GM23338 (cell line): ENCODE results near the gene CLEC5A. TPM values are rescaled to one million over a fixed set of nuclear protein-coding genes. Genes with fewer than 3 reads are reported as not detected.

ENCODE experiments used
- ATAC-seq: fragments of 200-7000 bp; cut with Tn5 transposase; 3 replicates; pipeline ENCODE4 v1.9.1; 2020
- DNase-seq: peaks from one replicate; pipeline ENCODE4 v3.0.0-alpha.2; 2015; ENCODE audit warnings: low spot score
- H2AFZ ChIP-seq: fragments of 200-600 bp; sonication (generic); 2 replicates; pipeline ENCODE4 v1.8.0; 2016; ENCODE audit warnings: antibody characterized with exemption, mild to moderate bottlenecking, moderate library complexity
- H3F3A ChIP-seq: fragments of 200-600 bp; sonication (generic); replicated peaks from 2 replicates; pipeline ENCODE4 v1.8.0; 2017; ENCODE audit warnings: antibody characterized with exemption, mixed run types, low read depth
- H3K27ac ChIP-seq: fragments of 200-600 bp; sonication (generic); 2 replicates; pipeline ENCODE4 v1.6.1; 2016; ENCODE audit warnings: low read depth
- H3K27me3 ChIP-seq: fragments of 200-600 bp; sonication (generic); 2 replicates; pipeline ENCODE4 v1.8.0; 2016; ENCODE audit warnings: mild to moderate bottlenecking, mixed run types, moderate library complexity; ENCODE audit not compliant: insufficient read depth
- H3K36me3 ChIP-seq: fragments of 200-600 bp; sonication (generic); 2 replicates; pipeline ENCODE4 v1.8.0; 2016; ENCODE audit warnings: mild to moderate bottlenecking; ENCODE audit not compliant: insufficient read depth
- H3K4me1 ChIP-seq: fragments of 200-600 bp; sonication (generic); 2 replicates; pipeline ENCODE4 v1.8.0; 2016; ENCODE audit warnings: mild to moderate bottlenecking, moderate library complexity; ENCODE audit not compliant: insufficient read depth
- H3K4me2 ChIP-seq: fragments of 200-600 bp; sonication (generic); 2 replicates; pipeline ENCODE4 v1.7.1; 2017; ENCODE audit warnings: mixed run types
- H3K4me3 ChIP-seq: fragments of 200-600 bp; sonication (generic); 2 replicates; pipeline ENCODE4 v1.6.1; 2016; ENCODE audit warnings: mixed run types
- H3K79me2 ChIP-seq: fragments of 200-600 bp; sonication (generic); replicated peaks from 2 replicates; pipeline ENCODE4 v1.8.0; 2017; ENCODE audit warnings: mild to moderate bottlenecking; ENCODE audit not compliant: insufficient read depth
- H3K9me2 ChIP-seq: fragments of 200-600 bp; sonication (generic); 2 replicates; pipeline ENCODE4 v1.8.0; 2017; ENCODE audit not compliant: insufficient read depth
- H4K20me1 ChIP-seq: fragments of 200-600 bp; sonication (generic); replicated peaks from 2 replicates; pipeline ENCODE4 v1.8.0; 2017; ENCODE audit warnings: mild to moderate bottlenecking; ENCODE audit not compliant: insufficient read depth
- H3K27ac Mint-ChIP-seq: 2 replicates; pipeline ENCODE4 v1.8.0; 2020; ENCODE audit warnings: inconsistent platforms, mild to moderate bottlenecking, moderate library complexity, mixed read lengths
- H3K27me3 Mint-ChIP-seq: 3 replicates; pipeline ENCODE4 v1.8.0; 2022; ENCODE audit warnings: low read depth, mild to moderate bottlenecking, moderate library complexity, mixed read lengths, inconsistent platforms; ENCODE audit not compliant: insufficient read depth, poor library complexity
- H3K36me3 Mint-ChIP-seq: 3 replicates; pipeline ENCODE4 v1.8.0; 2021; ENCODE audit warnings: low read depth, mild to moderate bottlenecking, inconsistent platforms, moderate library complexity, mixed read lengths
- H3K4me1 Mint-ChIP-seq: 3 replicates; pipeline ENCODE4 v1.8.0; 2020; ENCODE audit warnings: mild to moderate bottlenecking, inconsistent platforms, mixed read lengths
- H3K4me3 Mint-ChIP-seq: 3 replicates; pipeline ENCODE4 v1.8.0; 2021; ENCODE audit warnings: moderate library complexity, mild to moderate bottlenecking, inconsistent platforms, mixed read lengths
- H3K9me3 Mint-ChIP-seq: 3 replicates; pipeline ENCODE4 v1.8.0; 2020; ENCODE audit warnings: moderate library complexity, mild to moderate bottlenecking, inconsistent platforms, mixed read lengths
- CREB1 ChIP-seq: fragments of 250-450 bp; sonication (Bioruptor Pico); IDR thresholded peaks from 2 replicates; pipeline ENCODE4 v1.5.0; 2020; ENCODE audit warnings: low read depth, mild to moderate bottlenecking, moderate library complexity
- CTCF ChIP-seq, 2 experiments: fragments of 200-600 bp in 1 of 2; sonication (generic) in 1 of 2; conservative IDR thresholded peaks; 2 replicates each; pipeline versions ENCODE4 v1.5.1 to v1.6.1; 2016 to 2017; ENCODE audit warnings: antibody characterized with exemption in 2 of 2, low read depth in 2 of 2, mild to moderate bottlenecking in 2 of 2, moderate library complexity in 1 of 2
- REST ChIP-seq: IDR thresholded peaks from one replicate; pipeline ENCODE4 v1.6.1; 2018; ENCODE audit warnings: antibody characterized with exemption; ENCODE audit not compliant: unreplicated experiment
- STAT1 ChIP-seq: IDR thresholded peaks from one replicate; pipeline ENCODE4 v1.6.1; 2016; ENCODE audit warnings: antibody characterized with exemption; ENCODE audit not compliant: unreplicated experiment
- ZNF114 ChIP-seq: fragments of 250-450 bp; sonication (Bioruptor Pico); IDR thresholded peaks from 2 replicates; pipeline ENCODE4 v1.5.0; 2020; ENCODE audit warnings: mild to moderate bottlenecking, moderate library complexity
- ZNF331 ChIP-seq: fragments of 250-450 bp; sonication (Bioruptor Pico); IDR thresholded peaks from 2 replicates; pipeline ENCODE4 v1.5.0; 2020; ENCODE audit warnings: low read depth, mild to moderate bottlenecking, moderate library complexity
- ZNF462 ChIP-seq: fragments of 250-450 bp; sonication (Bioruptor Pico); IDR thresholded peaks from 2 replicates; pipeline ENCODE4 v1.5.0; 2020; ENCODE audit warnings: mild to moderate bottlenecking, moderate library complexity
- polyA plus RNA-seq: library from polyadenylated mRNA; unstranded; fragments of >200 nt; fragmentation: Nextera tagmentation; extraction: Ambion mirVana; gene quantifications from 2 replicates; pipeline ENCODE4 v1.2.1, GENCODE V29; 2016
- total RNA-seq: library from RNA; depleted of rRNA; stranded (reverse); fragments of >200 nt; shearing (Covaris generic); gene quantifications from 2 replicates; pipeline ENCODE4 v1.2.3, GENCODE V29; 2014

CLEC5A gene
- total and polyA plus RNA-seq, 2 experiments from 2014 or later = not detected

- Histone ChIP-seq H3K36me3 (no peaks in the 10 kb centered on the region), H3K4me3 (no peak overlapping the region), H3K9me2 (peaks cover 13% of the 10 kb centered on the region), H3K27me3 (no peaks in the 10 kb centered on the region), H3F3A (no peaks in the 10 kb centered on the region), H3K4me1 (peaks cover 5% of the 10 kb centered on the region; the same call in 1 of the 2 replicates), H3K4me2 (no peak overlapping the region), H3K79me2 (no peaks in the 10 kb centered on the region), H3K27ac (no peak overlapping the region), H2AFZ (no peak overlapping the region), H4K20me1 (no peaks in the 10 kb centered on the region)
- Mint-ChIP-seq H3K36me3 (no peaks in the 10 kb centered on the region), H3K4me3 (no peak overlapping the region), H3K27ac (no peak overlapping the region), H3K4me1 (peaks cover 6% of the 10 kb centered on the region; the same call in 2 of the 3 replicates), H3K27me3 (peaks cover 2% of the 10 kb centered on the region), H3K9me3 (peaks cover 1% of the 10 kb centered on the region; the same call in 2 of the 3 replicates)
- ATAC-seq (no peak), DNase-seq (no peak)
- TF ChIP-seq STAT1 (no peak), ZNF114 (CRISPR knock-in tag) (no peak), CREB1 (CRISPR knock-in tag) (no peak), ZNF462 (CRISPR knock-in tag) (no peak), ZNF331 (CRISPR knock-in tag) (no peak), CTCF (conservative IDR thresholded peaks at IDR 0.05; ENCODE audit: low read depth in 2 of 2) (no peak), REST (no peak)
Measured at GRCh38 chr7:141991140-141991539, 44.4 kb upstream of the CLEC5A start.
